Omental fat pad (tissue), 4 donors: Measurements from ENCODE around the gene PDE7B. TPM values are rescaled to one million over a fixed set of nuclear protein-coding genes. Genes with fewer than 3 reads are reported as not detected.

Experiments
- ATAC-seq: fragments of 150-250 bp; one replicate; pipeline ENCODE4 v1.9.1; 2016; ENCODE audit warnings: mild to moderate bottlenecking, moderate library complexity; ENCODE audit not compliant: low FRiP score
- DNase-seq: peaks from one replicate; pipeline ENCODE4 v3.0.0-alpha.2; 2019; ENCODE audit warnings: low spot score
- CTCF ChIP-seq, 3 donors: fragments of 450-650 bp; IDR thresholded peaks; one replicate each; pipeline ENCODE4 v1.5.1; 2016 to 2017; ENCODE audit warnings: antibody characterized with exemption in 3 of 3, mild to moderate bottlenecking in 3 of 3, moderate library complexity in 2 of 3
- total RNA-seq, 4 donors: library from RNA; depleted of rRNA; stranded (reverse); fragments of >200 nt; gene quantifications; one replicate each; pipeline ENCODE4 v1.1.0, GENCODE V29; 2016

Gene PDE7B
- total RNA-seq, 4 donors from 2014 or later, result 7.3 to 15.0 (median 12.1) TPM

GRCh38 chr6:135921188-135921587, 69.7 kb downstream of the PDE7B start:
- TF ChIP-seq CTCF (IDR thresholded peaks at IDR 0.05), result no peak
- no peak for ATAC-seq
- no peak for DNase-seq

GRCh38 chr6:135922174-135922573, 70.7 kb downstream of the PDE7B start:
- ATAC-seq (peak; percentile 96), DNase-seq (no peak)
- no peak for TF ChIP-seq CTCF (IDR thresholded peaks at IDR 0.05)

- no peak for TF ChIP-seq CTCF (IDR thresholded peaks at IDR 0.05)
- DNase-seq, result no peak
- ATAC-seq, result no peak
These were observed 71.2 kb downstream of the PDE7B start for GRCh38 chr6:135922746-135923145.

GRCh38 chr6:135932651-135933050, 81.2 kb downstream of the PDE7B start:
- DNase-seq, result no peak
- ATAC-seq, result no peak
- TF ChIP-seq CTCF (IDR thresholded peaks at IDR 0.05), result no peak

- ATAC-seq (peak; percentile 11), DNase-seq (no peak)
- TF ChIP-seq CTCF (IDR thresholded peaks at IDR 0.05), result no peak
These were observed 84.6 kb downstream of the PDE7B start for GRCh38 chr6:135935941-135936601.

GRCh38 chr6:135936606-135937005, 85.1 kb downstream of the PDE7B start:
- TF ChIP-seq CTCF (IDR thresholded peaks at IDR 0.05), result no peak
- DNase-seq (no peak), ATAC-seq (peak; percentile 78)

- no peak for TF ChIP-seq CTCF (IDR thresholded peaks at IDR 0.05)
- ATAC-seq, result no peak
- DNase-seq, result no peak
These were observed 85.6 kb downstream of the PDE7B start for GRCh38 chr6:135937106-135937505.
